Subcutaneous abdominal adipose tissue (tissue), 5 donors: ENCODE data around the gene CLIC4.
A peak's percentile ranks its signal among the peaks of the same experiment; 100 is the strongest.
"Not testable (repeated sequence)": the region's sequence is repeated elsewhere in the genome, so short reads cannot be mapped to it uniquely, and the experiment has no call there.

Experiments
- H3K27ac ChIP-seq: one replicate; pipeline ENCODE4 v1.7.0; 2013; ENCODE audit warnings: low read depth, mild to moderate bottlenecking, inconsistent platforms, low read length, moderate library complexity
- H3K27me3 ChIP-seq, 5 donors: one replicate each; pipeline ENCODE4 v1.7.0; 2013; ENCODE audit warnings: low read length in 5 of 5, inconsistent platforms in 1 of 5; ENCODE audit not compliant: control insufficient read depth in 5 of 5, insufficient read depth in 4 of 5
- H3K36me3 ChIP-seq, 5 donors: one replicate each; pipeline ENCODE4 v1.7.0; 2013; ENCODE audit warnings: low read length in 5 of 5; ENCODE audit not compliant: control insufficient read depth in 5 of 5, insufficient read depth in 5 of 5
- H3K4me1 ChIP-seq, 5 donors: one replicate each; pipeline ENCODE4 v1.7.0; 2013; ENCODE audit warnings: low read length in 5 of 5, mild to moderate bottlenecking in 3 of 5, moderate library complexity in 1 of 5; ENCODE audit not compliant: control insufficient read depth in 5 of 5, insufficient read depth in 5 of 5
- H3K4me3 ChIP-seq, 5 donors: one replicate each; pipeline ENCODE4 v1.7.0; 2013; ENCODE audit warnings: low read length in 5 of 5, low read depth in 1 of 5
- H3K9ac ChIP-seq, 5 donors: one replicate each; pipeline ENCODE4 v1.7.0; 2013; ENCODE audit warnings: low read length in 5 of 5, mild to moderate bottlenecking in 4 of 5, moderate library complexity in 3 of 5
- H3K9me3 ChIP-seq, 5 donors: one replicate each; pipeline ENCODE4 v1.7.0; 2013; ENCODE audit warnings: low read length in 5 of 5; ENCODE audit not compliant: control insufficient read depth in 5 of 5
- donor health status: healthy.
- donor health status: healthy.
- donor health status: healthy.
- donor health status: healthy.
- donor health status: healthy.

CLIC4 gene

DNA sequence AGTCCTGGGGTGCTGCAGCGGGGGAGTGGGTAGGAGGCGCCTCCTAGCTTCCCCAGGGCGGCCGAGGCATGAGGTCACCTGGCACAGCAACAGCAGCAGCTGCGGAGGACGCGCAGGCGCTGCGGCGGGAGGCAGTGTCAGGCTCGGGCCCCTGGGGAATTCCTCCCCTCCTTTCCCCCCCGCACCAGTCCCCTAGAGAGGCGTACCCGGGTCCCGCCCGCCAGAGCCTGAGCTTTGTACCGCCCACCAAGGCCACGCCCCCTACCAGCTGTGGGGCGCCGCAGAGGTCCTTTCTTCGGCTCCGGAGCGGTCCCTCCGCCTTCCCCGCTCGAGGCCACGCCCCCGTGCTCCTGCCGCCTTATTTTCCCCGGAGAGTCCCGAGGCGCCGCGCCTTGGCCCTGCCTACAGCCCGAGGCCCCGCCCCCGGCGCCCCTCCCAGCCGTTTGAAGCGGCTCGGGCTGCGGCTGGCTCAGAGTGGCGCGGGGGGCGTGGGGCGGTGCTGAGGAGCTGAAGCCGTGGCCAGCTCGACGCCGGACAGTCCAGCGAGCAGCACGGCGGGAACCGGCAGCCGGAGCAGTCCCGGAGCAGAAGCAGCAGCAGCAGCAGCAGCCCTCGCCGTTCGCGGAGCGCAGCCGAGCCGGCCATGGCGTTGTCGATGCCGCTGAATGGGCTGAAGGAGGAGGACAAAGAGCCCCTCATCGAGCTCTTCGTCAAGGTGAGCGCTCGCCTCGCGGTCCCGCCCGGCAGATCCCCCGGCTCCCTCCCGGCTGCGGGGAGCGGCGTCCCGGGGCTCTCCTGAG lies at the start of gene CLIC4:
CLIC4 (plus strand) TSS at position 537 of the 800 bp plus-strand sequence; CDS start at position 644, 107 bp downstream.
- Histone ChIP-seq H3K9ac (peak within 1 kb of the TSS; percentile 77 to 93 (median 90)), H3K27me3 (no peaks in the 10 kb centered on the region), H3K36me3 (no peaks in the 10 kb centered on the region), H3K4me3 (peak within 1 kb of the TSS; percentile 85 to 97 (median 91)), H3K9me3 (no peaks in the 10 kb centered on the region), H3K27ac (peak within 1 kb of the TSS; percentile 93), H3K4me1 (peaks cover 4 to 56% (median 38%) of the 10 kb centered on the region in 5 donors)

DNA sequence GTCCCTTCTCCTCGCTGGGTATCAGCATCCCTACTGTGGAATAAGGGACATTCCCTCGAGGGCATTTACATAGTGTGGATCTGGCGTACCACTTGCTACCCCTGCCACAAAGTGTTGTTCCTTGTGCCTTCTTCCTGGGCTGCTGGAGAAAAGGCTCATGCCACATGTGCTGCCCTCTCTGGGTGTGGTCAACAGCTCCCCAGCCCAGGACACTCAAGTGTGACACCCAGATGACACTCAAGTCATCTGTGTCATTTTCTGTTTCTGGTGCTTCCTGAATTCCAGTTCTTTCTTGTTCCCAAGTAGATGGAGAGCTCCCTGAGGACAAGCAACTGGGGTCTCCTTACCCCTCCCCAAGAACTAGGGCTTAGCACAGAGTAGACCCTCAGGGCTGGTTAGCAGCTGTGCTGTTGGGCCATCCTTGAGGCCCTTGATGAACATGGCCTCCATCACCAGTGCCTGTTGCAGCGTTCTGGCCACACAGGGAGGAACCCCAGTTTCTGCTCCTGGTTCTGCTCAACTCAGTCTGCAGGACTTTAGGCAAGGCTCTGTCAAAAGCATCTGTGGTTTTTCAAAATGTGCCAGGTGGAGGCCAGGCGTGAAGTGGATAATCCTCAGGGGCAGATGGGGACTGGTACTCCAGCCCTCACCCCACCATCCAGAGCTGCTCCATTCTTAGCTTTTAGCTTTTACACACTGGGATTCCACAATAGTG lies 49.0 kb upstream of the CLIC4 start:
- Histone ChIP-seq H3K4me1 (peaks cover 8 to 40% (median 11%) of the 10 kb centered on the region in 5 donors), H3K36me3 (no peaks in the 10 kb centered on the region), H3K27ac (no peak overlapping the region)

DNA sequence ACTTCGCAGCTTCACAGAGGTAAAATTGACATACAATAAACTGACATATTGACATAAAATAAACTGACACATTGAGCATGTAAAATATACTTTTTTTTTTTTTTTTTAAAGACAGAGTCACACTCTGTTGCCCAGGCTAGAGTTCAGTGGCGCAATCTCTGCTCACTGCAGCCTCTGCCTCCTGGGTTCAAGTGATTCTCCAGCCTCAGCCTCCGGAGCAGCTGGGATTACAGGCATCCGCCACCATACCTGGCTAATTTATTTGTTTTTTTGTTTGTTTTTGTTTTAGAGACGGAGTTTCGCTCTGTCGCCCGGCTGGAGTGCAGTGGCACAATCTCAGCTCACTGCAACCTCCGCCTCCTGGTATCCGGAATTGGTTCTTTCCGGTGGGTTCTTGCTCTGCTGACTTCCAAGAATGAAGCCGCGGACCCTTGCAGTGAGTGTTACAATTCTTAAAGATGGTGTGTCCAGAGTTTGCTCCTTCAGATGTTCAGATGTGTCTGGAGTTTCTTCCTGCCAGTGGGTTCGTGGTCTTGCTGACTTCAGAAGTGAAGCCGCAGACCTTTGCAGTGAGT lies 48.4 kb upstream of the CLIC4 start:
- H3K4me3 ChIP-seq, result no peak overlapping the region
- peaks cover 0 to 2% (median 0%) of the 10 kb centered on the region in 5 donors for H3K27me3 ChIP-seq
- no peak overlapping the region for H3K27ac ChIP-seq
- H3K36me3 ChIP-seq, result no peaks in the 10 kb centered on the region
- H3K9me3 ChIP-seq, result no peaks in the 10 kb centered on the region
- H3K4me1 ChIP-seq, result peaks cover 8 to 40% (median 11%) of the 10 kb centered on the region in 5 donors
- H3K9ac ChIP-seq, result no peak overlapping the region

More for the DNA sequence above, 49.0 kb upstream of the CLIC4 start:
- peaks cover 0 to 2% (median 0%) of the 10 kb centered on the region in 5 donors for H3K27me3 ChIP-seq
- H3K4me3 ChIP-seq, result peak overlapping the region in 1 of 5 donors; percentile 11
- H3K9ac ChIP-seq, result no peak overlapping the region
- H3K9me3 ChIP-seq, result no peaks in the 10 kb centered on the region

DNA sequence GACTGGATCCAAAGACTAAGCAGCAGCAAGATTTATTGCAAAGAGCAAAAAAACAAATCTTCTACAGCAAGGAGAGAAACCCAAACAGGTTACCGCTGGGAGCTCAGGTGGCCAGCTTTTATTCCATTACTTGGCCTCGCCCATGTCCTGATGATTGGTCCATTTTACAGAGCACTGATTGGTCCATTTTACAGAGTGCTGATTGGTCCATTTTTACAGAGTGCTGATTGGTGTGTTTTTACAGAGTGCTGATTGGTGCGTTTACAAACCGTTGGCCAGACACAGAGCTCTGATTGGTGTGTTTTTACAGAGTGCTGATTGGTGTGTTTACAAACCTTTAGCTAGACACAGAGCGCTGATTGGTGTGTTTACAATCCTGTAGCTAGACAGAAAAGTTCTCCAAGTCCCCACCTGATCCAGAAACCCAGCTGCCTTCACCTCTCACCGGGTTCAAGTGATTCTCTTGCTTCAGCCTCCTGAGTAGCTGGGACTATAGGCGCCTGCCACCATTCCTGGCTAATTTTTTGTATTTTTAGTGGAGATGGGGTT lies 47.7 kb upstream of the CLIC4 start:
- not testable (repeated sequence) for H3K9me3 ChIP-seq, H3K27me3 ChIP-seq, H3K4me3 ChIP-seq, H3K27ac ChIP-seq, H3K9ac ChIP-seq, H3K36me3 ChIP-seq
- peaks cover 8 to 39% (median 11%) of the 10 kb centered on the region in 5 donors for H3K4me1 ChIP-seq

DNA sequence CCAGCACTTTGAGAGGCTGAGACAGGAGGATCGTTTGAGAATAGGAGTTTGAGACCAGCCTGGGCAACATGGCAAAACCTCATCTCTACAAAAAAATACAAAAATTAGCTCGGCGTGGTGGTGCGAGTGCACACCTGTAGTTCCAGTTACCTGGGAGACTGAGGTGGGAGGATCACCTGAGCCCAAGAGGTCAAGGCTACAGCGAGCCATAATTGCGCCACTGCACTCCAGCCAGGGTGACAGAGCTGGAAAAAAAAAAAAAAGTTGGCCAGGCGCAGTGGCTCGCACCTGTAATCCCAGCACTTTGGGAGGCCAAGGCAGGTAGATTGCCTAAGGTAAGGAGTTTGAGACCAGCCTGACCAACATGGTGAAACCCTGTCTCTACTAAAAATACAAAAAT lies 46.9 kb upstream of the CLIC4 start:
- H3K9ac ChIP-seq, H3K36me3 ChIP-seq: not testable (repeated sequence)

DNA sequence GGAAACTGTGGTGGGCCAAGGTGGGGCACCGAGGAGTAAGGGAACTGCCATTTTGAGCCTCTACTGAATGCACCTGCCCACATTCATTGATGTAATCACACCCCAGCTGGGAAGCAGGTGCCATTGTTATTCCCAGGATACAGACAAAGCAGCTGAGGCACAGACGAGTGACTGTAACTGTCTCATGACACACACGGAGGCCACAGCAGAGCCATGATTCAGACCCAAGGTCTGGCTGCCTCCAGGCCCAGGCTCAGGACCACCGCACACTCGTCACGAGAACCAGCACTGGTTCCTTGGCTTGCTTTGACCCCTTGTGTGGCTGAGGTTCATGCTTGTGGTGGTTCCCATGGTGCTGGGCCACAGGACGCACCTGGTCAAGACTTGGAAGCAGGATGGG lies 45.6 kb upstream of the CLIC4 start:
- Histone ChIP-seq H3K9me3 (no peaks in the 10 kb centered on the region), H3K4me1 (peaks cover 0 to 30% (median 7%) of the 10 kb centered on the region in 5 donors), H3K36me3 (no peaks in the 10 kb centered on the region), H3K27me3 (peaks cover 0 to 2% (median 0%) of the 10 kb centered on the region in 5 donors), H3K4me3 (no peak overlapping the region), H3K9ac (no peak overlapping the region), H3K27ac (no peak overlapping the region)

More for the DNA sequence above, 46.9 kb upstream of the CLIC4 start:
- H3K27me3 ChIP-seq, H3K4me3 ChIP-seq, H3K27ac ChIP-seq, H3K9me3 ChIP-seq: not testable (repeated sequence)
- peaks cover 8 to 36% (median 11%) of the 10 kb centered on the region in 5 donors for H3K4me1 ChIP-seq

DNA sequence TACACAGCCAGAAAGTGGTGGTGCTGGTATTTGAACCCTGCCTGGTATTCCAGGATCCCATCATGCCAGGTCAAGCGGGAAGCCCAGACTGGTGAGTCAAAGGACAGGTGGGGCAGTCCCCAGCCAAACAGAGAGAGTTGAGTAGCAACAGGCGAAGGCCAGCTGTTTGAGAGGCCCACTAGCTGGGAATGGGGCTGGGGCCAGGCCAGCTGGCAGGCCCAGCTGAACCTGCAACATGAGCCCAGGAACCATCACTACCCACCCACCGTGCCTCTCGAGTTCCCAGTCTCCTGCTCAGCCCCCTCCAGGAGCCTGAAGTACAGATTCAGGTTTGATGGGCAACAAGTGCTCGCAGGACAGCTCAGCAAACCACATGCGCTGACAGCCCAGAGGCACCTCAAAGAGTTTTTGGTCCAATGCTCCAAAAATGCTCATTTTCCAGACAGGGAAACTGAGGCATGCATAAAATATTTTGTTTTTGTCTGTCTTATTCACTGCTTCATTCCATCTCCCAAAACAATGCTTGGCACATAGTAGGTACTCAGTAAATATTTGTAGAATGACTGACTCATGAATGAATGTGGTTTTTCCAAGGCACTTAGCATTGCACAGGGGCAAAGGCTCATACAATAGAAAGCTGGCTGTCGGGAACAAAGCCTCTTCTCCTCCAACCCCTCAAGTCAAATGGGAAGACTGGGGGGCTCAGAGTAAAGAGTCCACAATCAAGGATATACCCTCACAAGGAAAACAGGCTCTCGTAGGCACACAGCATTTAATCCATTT lies 42.5 kb upstream of the CLIC4 start:
- H3K4me3 ChIP-seq, result no peak overlapping the region

DNA sequence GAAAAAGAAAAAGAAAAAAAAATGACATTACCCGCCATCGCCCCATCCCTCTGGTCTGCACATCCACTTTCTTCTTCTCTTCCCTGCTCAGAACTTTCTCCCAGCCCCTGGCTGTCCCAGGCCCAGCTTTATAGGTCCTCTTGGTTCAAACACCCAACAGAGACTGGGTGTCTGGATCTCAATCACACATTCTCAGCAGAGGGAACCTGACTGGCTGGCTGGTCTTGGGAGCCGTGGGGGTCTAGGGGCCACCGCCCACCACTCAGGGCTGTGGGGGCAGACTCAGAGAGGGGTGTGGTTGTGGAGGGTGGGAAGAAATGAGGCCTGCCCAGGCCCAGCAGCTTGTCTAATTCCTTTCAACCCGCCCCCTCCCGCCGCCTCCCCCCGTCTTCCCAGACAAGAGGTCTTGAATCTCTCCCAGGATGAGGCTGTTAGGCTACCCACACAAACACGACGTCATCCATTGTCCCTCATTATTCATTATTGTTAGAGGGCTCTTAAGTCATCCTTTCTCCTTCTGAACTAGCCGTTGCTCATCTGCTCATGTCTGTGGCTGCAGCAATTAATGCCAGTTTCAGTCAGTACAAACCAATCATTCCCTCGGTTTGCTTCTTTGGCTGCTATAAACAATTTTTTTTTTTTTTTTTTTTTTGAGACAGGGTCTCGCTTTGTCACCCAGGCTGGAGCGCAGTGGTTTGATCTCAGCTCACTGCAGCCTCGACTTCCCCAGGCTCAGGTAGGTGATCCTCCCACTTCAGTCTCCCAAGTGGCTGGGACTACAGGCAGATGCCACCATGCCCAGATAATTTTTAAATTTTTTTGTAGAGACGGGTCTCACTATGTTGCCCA lies 40.6 kb upstream of the CLIC4 start:
- no peaks in the 10 kb centered on the region for H3K36me3 ChIP-seq
- H3K4me1 ChIP-seq, result peaks cover 3 to 20% (median 16%) of the 10 kb centered on the region in 5 donors
- no peaks in the 10 kb centered on the region for H3K9me3 ChIP-seq
- peak overlapping the region; percentile 60 for H3K27ac ChIP-seq
- H3K4me3 ChIP-seq, result peak overlapping the region in 3 of 5 donors; percentile 52 to 72 (median 65)
- H3K27me3 ChIP-seq, result no peaks in the 10 kb centered on the region
- H3K9ac ChIP-seq, result peak overlapping the region in 1 of 5 donors; percentile 20

More for the DNA sequence above, 42.5 kb upstream of the CLIC4 start:
- no peaks in the 10 kb centered on the region for H3K27me3 ChIP-seq
- H3K4me1 ChIP-seq, result peaks cover 3 to 27% (median 13%) of the 10 kb centered on the region in 5 donors
- H3K9ac ChIP-seq, result no peak overlapping the region
- H3K27ac ChIP-seq, result no peak overlapping the region
- no peaks in the 10 kb centered on the region for H3K9me3 ChIP-seq
- no peaks in the 10 kb centered on the region for H3K36me3 ChIP-seq
